NCI-H1694 treated with DMSO at 0.1 percent for 48 hours (cell line): ENCODE measurements around the gene IL19.
"Not testable (repeated sequence)": the region's sequence is repeated elsewhere in the genome, so short reads cannot be mapped to it uniquely, and the experiment has no call there.

Experiments
- DNase-seq: peaks from one replicate; lab custom pipeline; 2025; lab: John Stamatoyannopoulos, UW

The IL19 gene

DNA sequence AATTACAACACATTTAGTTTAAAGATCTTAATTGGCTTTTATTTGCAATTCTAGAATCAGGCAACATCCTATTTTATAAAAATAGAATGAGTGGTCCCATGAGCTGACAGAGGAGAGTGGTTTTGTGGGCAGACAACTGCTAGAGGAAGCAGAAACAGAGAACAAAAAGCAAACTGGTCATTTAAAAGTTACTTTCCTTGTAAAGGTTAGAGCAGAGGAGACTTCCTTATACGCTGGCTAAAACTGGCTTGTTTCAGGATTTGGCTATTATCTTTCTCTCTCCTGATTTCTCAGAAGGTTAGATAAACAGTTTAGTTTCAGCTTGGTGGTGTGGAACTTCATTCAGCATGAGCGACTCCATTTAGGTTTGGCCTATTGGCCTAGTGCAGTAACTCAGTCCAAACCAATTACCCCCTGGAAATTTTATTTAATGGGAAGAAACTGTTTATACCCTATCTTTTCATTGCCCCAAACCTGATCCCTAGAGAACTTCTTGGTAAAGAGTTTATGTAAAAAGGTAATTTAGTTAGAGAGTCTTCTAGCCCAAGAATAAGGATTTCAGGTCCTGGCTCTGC, 62.6 kb downstream of the IL19 start:
- DNase-seq = no peak

- DNase-seq = no peak
These were observed 63.2 kb downstream of the IL19 start for GRCh38 chr1:206833801-206834200.

- DNase-seq = no peak
These were observed 63.6 kb downstream of the IL19 start for GRCh38 chr1:206834217-206834616.

DNA sequence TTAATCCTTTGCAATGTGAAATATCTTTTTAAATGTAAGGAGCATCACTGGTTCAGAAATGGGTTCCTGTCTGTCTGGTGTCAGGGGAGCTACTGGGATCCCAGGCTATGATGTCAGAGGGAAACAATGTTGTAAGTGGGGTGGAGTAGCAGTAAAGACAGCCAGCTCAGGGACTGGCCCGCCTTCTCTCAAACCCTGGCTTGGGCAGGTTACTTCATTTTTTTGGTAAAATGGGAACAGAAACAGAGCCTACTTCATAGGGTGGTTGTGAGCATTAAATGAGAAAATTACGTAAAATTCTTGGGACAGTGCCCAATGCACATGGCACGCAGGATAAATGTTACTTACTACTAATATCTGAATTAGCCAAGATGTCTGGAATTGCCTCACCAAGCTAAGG, 64.1 kb downstream of the IL19 start:
- DNase-seq = no peak

GRCh38 chr1:206835186-206835585, 64.6 kb downstream of the IL19 start:
- no peak for DNase-seq

- no peak for DNase-seq
These were observed 65.5 kb downstream of the IL19 start for GRCh38 chr1:206836111-206836510.

- no peak for DNase-seq
These were observed 68.5 kb downstream of the IL19 start for GRCh38 chr1:206839006-206839560.

DNA sequence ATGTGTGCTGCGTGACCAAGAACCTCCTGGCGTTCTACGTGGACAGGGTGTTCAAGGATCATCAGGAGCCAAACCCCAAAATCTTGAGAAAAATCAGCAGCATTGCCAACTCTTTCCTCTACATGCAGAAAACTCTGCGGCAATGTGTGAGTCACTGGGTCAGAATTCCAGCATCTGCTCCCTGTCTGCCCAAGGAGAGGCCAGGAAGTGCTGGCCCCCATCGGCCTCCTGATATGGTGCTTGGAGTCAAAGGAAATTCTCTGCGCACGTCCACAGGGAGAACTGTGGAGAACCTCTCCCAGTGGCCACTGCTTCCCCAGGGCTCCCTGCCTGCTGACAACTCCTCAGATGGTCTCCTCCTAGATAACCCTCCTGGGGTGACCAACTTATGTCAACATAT, 69.3 kb downstream of the IL19 start:
- DNase-seq = no peak

- no peak for DNase-seq
These were observed 71.2 kb downstream of the IL19 start for GRCh38 chr1:206841609-206842323.

- DNase-seq = no peak
These were observed 72.3 kb downstream of the IL19 start for GRCh38 chr1:206842854-206843253.

- no peak for DNase-seq
These were observed 73.1 kb downstream of the IL19 start for GRCh38 chr1:206843626-206844025.

- DNase-seq = no peak
These were observed 75.9 kb downstream of the IL19 start for GRCh38 chr1:206846487-206846886.

GRCh38 chr1:206847337-206847834, 76.8 kb downstream of the IL19 start:
- no peak for DNase-seq

DNA sequence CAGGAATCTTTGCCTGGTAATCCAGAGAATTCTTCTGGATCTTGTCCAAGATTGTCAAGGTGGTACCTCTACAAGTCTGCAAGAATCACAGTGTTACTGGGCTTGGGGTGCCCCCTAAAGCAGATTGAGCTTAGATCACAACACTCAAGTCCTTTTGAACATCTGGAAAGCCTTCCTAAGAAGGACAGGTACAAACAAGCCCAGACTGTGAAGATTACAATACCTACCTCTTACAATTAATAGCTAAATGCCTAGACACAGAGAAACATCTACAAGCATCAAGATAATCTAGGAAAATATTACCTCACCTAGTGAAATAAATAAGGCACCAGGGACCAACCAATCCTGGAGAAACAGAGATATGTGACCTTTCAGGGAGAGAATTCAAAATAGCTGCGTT, 77.4 kb downstream of the IL19 start:
- DNase-seq = no peak

GRCh38 chr1:206850401-206850800, 79.8 kb downstream of the IL19 start:
- DNase-seq = no peak

DNA sequence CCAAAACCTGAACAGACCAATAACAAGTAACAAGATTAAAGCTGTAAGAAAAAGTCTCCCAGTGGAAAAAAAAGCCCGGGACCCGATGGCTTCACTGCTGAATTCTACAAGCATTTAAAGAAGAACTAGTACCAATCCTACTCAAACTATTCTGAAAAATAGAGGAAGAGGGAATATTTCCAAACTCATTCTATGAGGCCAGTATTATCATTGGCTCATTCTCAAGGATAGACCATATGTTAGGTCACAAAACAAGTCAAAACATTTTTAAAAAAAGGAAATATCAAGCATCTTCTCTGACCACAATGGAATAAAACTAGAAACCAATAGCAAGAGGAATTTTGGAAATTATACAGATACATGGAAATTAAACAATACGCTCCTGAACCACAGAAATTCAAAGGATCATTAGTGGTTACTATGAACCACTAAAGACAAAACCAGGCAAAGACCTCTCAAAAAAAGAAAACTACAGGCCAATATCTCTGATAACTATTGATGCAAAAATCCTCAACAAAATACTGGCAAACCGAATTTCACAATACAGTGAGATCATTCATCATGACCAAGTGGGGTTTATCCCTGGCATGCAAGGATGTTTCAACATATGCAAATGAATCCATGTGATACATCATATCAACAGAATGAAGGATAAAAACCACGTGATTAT, 80.9 kb downstream of the IL19 start:
- DNase-seq = no peak

- DNase-seq = not testable (repeated sequence)
These were observed 82.1 kb downstream of the IL19 start for GRCh38 chr1:206852662-206853061.

DNA sequence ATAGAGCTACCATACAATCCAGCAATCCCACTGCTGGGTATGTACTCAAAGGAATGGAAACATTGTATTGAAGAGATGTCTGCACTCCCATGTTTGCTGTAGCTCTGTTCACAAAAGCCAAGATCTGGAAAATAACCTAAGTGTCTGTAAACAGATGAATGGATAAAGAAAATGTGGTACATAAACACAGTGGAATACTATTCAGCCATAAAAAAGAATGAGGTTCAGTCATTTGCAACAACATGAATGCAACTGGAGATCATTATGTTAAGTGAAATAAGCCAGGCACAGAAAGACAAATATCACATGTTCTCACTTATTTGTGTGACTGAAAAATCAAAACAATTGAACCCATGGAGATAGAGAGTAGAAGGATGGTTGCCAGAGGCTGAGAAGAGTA, 83.1 kb downstream of the IL19 start:
- not testable (repeated sequence) for DNase-seq

GRCh38 chr1:206854401-206855129, 84.0 kb downstream of the IL19 start:
- DNase-seq = no peak

GRCh38 chr1:206855859-206856258, 85.3 kb downstream of the IL19 start:
- no peak for DNase-seq

DNA sequence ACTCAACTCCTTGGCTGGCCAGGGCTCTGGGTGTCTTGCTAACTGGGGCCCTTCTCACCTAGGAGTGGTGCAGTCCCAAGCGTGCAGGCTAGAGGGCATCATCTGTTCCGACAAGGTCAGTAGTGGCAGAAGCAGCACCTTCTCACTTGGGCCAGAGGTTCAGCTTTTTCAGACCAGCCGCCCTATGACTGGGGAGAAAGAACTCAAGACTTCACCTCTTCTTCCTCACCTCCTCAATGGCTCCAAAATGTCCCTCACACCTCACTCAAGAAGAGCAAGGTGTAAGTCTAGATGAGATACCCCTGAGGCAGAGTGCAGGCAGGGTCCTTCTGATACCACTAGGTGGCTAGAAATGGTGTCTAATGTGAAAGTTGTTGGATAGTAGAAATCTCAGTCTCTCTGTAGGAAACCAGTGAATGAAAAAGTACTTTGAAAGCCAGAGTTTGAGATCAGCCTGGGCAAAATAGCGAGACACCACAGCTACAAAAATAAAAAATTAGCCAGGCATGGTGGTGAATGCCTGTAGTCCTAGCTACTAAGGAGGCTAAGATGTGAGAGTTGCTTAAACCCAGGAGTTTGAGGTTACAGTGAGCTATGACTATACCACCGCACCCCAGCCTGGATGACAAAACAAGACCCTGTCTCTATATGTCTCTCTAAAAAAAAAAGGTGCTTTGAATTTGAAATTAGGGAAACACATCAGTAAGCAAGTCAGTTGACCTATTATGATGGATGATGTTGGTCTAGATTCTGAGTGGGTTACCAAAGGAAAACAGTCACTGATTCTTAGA, 86.3 kb downstream of the IL19 start:
- no peak for DNase-seq
